GM12865 (cell line): Measurements from ENCODE around the gene INSIG1.

ENCODE experiments used
- DNase-seq: peaks from one replicate; pipeline ENCODE4 v3.0.0; 2010; ENCODE audit warnings: low read depth
- H3K4me3 ChIP-seq: 2 replicates; pipeline ENCODE4 v1.5.1; 2011; ENCODE audit warnings: mild to moderate bottlenecking, low read depth, low read length, control low read depth
- TF ChIP-seq, protein P1 (sequence below): IDR thresholded peaks from 2 replicates; pipeline ENCODE4 v1.5.1; 2011; ENCODE audit warnings: low read length, control low read depth, low read depth, inconsistent platforms; ENCODE audit not compliant: insufficient read depth; ENCODE audit errors: missing control alignments

The INSIG1 gene

DNA sequence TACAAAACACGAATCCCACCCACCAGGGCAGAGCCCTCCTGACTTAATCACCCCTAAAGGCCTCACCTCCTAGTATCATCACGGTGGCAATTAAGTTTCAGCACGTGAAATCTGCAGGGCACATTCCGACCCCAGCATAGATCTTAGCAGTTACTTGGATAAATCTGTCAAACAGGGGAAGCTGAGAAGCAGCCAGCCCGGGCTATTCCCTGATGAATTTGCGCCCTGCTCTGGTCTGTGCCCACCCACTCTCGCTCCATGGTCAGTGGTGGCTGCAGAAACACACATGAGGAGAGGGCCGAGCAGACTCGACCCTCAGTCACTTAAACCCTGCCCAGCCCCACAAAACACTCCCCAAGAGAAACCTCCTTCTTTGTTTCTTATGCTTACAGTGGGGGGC, 28.7 kb downstream of the INSIG1 start:
- TF ChIP-seq, protein P1, sequence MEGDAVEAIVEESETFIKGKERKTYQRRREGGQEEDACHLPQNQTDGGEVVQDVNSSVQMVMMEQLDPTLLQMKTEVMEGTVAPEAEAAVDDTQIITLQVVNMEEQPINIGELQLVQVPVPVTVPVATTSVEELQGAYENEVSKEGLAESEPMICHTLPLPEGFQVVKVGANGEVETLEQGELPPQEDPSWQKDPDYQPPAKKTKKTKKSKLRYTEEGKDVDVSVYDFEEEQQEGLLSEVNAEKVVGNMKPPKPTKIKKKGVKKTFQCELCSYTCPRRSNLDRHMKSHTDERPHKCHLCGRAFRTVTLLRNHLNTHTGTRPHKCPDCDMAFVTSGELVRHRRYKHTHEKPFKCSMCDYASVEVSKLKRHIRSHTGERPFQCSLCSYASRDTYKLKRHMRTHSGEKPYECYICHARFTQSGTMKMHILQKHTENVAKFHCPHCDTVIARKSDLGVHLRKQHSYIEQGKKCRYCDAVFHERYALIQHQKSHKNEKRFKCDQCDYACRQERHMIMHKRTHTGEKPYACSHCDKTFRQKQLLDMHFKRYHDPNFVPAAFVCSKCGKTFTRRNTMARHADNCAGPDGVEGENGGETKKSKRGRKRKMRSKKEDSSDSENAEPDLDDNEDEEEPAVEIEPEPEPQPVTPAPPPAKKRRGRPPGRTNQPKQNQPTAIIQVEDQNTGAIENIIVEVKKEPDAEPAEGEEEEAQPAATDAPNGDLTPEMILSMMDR: no peak
- no peak for DNase-seq
- H3K4me3 ChIP-seq: no peak overlapping the region

DNA sequence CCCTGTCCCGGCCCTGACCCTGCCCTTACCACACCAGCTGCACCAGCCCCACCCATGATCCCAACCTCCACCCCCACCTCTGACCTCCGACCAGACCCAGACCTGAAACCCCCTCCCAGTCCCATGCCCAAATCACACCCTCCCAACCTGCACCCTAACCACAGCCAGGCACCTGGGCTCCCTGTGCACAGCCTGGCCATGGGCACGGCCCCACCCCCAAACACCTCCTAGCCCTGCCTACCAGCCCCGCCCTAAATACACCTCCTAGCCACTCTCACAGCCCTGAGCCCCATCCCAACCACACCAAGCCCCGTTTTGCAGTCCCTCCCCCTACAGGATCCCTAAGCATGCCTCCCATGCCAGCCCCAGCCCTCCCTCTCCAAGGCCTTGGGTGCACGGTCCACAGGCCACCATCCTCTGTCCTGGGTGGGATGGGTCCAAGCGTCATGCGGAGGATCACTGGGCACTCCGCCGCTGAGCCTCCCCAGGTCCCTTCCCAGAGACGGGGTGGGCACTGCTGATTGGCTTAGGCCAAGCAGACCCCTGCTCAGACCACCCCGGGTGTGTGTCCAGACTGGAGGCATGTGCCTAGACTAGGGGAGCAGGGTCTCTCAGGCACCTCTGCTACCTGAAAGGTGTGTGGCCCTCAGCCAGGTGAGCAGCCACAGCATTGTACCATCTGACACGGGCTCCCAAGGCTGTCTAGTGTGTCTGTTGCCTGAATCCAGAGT, 30.1 kb downstream of the INSIG1 start:
- H3K4me3 ChIP-seq: no peak overlapping the region
- no peak for DNase-seq
- TF ChIP-seq, protein P1: no peak

DNA sequence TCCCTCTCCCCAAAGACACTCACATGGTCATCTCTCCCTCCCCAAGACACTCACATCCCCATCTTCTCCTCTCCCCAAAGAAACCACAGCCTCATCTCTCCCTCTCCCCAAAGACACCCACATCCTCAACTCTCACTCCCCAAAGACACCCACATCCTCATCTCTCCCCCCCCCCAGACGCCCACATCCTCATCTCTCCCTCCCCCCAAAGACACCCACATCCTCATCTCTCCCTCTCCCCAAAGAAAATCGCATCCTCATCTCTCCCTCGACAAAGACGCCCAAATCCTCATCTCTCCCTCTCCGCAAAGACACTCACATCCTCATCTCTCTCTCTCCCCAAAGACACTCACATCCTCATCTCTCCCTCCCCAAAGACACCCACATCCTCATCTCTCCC, 31.5 kb downstream of the INSIG1 start:
- TF ChIP-seq, protein P1: no peak
- DNase-seq: no peak
- H3K4me3 ChIP-seq: no peak overlapping the region

DNA sequence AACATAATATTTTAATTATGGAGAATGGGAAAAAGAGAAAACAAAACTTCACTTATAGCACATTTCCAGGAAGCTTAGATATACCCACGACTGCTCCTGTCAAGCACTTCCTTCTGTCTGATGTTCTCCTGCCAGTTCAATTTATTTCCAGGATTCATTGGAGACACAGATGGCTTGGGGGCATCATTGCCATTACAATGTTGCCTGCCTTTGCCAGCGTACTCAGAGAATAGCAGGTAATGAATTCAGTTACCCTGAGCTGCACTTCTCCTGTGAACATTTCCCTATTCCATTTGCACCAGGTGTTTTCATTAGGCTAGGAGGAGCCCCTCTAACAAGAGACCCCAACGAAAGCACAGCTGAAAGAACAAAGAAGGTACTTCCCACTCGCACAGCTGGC, 33.7 kb downstream of the INSIG1 start:
- DNase-seq: no peak
- TF ChIP-seq, protein P1: no peak

DNA sequence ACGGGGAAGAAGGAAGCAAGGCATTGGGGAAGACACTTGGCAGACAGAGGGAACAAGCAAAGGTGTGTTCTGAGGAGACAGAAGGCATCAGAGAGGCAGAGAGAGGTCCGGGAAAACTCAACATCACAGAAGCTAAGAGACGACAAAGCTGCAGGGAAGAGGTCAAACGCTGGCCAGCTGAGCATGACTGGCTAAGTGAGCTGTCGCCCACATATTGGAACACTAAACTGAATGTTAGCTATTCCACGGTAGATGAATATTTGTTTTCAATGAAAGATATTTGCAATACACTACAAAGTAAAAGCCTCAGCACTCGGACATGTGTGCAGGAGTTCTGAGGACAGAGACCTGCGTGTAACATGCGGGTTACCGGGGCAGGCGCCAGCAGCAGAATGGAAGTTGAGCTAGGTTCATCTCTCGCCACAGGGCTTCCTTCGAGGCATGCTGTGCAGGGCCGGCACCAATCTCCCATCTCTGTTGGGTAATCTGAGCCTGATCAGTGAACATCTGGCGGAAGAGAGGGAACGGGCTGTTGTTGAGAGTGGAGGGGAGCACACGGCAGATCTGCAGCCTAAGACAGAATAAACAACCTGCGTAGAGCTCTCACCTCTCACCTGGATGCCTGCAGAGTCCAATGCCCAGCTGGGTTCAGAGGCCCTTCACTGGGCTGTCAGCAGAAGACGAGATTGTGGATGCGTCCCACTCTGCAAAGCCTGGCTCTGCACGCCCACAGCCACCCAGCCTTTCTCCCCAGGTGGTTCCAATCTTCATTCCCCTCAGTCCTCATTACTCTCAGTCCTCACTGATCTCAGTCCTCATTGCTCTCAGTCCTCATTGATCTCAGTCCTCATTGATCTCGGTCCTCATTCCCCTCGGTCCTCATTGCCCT, 35.9 kb downstream of the INSIG1 start:
- no peak overlapping the region for H3K4me3 ChIP-seq
- DNase-seq: no peak
- TF ChIP-seq, protein P1: no peak

More for the DNA sequence above, 33.7 kb downstream of the INSIG1 start:
- H3K4me3 ChIP-seq: no peak overlapping the region

DNA sequence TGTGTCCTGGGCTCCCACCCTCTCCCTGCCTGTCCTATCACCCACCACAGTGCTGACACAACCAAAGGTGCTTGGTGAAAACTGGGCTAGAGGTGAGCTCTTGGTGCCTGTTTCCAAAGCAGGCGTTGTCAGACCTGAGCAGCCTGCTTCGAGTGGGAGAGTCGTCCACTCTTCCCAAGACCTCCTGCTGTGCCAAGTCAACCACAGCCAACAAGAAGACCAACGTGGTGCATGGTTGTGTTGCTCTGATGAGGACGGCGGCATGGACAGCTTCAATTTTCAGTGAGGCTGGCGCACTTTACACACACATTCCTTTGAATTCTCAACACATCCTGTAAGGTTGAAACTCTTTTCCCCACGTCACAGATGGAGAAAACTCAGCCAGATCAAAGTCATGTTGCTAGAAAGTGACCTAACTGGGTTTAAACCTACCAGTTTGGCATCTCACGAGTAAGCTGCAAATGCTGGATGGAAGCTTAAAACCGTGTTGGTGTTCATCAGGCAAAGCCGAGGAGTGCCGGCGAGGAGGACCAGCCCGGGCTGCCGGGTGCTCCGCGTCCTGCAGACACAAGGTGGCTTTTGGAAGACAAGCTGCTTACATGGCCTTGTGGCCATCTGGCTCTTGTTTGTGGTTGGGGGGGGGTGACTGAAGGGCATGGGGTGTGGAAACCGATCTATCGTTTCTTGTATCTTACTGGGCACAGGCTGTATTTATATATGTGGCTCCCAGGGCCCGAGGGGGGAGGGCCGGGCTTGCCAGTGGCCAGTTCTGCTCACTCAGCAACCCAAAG, 39.3 kb downstream of the INSIG1 start:
- H3K4me3 ChIP-seq: no peak overlapping the region
- DNase-seq: no peak
- TF ChIP-seq, protein P1: no peak
